PC-3 (cell line): ENCODE results near the gene CTXN3.

Source experiments
- EZH2 ChIP-seq: fragments of 300-600 bp; sonication (generic); IDR thresholded peaks from one replicate; pipeline ENCODE4 v1.6.1; 2017; ENCODE audit warnings: antibody characterized with exemption, mild to moderate bottlenecking, low read length; ENCODE audit not compliant: unreplicated experiment
- EZH2phosphoT487 ChIP-seq: fragments of 300-600 bp; sonication (generic); IDR thresholded peaks from 2 replicates; pipeline ENCODE4 v1.6.1; 2018; ENCODE audit warnings: mild to moderate bottlenecking, antibody characterized with exemption, low read length, borderline replicate concordance
- TF ChIP-seq, protein P1 (sequence below): fragments of 300-600 bp; sonication (generic); conservative IDR thresholded peaks from 2 replicates; pipeline ENCODE4 v1.5.1; 2017; ENCODE audit warnings: antibody characterized with exemption, low read depth, mild to moderate bottlenecking, low read length

DNA sequence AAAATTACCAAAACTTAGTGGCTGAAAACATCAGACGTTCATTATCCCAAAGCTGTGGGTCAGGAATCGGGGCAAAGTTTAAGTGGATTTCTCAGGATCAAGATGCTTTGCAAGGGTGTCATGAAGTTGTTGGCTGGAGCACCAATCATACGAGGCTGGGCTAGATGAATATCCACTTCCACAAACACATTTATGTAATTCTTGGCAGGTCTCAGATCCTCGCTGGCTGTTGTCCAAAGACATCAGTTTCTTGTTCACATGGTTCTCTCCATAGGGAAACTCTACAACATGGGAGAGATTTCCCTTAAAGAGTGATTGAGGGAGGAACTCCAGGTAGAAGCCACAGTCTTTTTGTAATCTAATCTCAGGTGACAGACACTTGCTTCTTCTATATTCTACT, 34.1 kb downstream of the CTXN3 start:
- TF ChIP-seq, protein P1, sequence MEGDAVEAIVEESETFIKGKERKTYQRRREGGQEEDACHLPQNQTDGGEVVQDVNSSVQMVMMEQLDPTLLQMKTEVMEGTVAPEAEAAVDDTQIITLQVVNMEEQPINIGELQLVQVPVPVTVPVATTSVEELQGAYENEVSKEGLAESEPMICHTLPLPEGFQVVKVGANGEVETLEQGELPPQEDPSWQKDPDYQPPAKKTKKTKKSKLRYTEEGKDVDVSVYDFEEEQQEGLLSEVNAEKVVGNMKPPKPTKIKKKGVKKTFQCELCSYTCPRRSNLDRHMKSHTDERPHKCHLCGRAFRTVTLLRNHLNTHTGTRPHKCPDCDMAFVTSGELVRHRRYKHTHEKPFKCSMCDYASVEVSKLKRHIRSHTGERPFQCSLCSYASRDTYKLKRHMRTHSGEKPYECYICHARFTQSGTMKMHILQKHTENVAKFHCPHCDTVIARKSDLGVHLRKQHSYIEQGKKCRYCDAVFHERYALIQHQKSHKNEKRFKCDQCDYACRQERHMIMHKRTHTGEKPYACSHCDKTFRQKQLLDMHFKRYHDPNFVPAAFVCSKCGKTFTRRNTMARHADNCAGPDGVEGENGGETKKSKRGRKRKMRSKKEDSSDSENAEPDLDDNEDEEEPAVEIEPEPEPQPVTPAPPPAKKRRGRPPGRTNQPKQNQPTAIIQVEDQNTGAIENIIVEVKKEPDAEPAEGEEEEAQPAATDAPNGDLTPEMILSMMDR: no peak
- TF ChIP-seq EZH2: no peak
- TF ChIP-seq EZH2phosphoT487: no peak
